Pancreas (tissue), 10 donors: ENCODE results near the gene TMEM107. TPM values are rescaled to one million over a fixed set of nuclear protein-coding genes. Genes with fewer than 3 reads are reported as not detected.

Experiments
- ATAC-seq, 4 donors: fragments of 200-7000 bp; cut with Tn5 transposase; one replicate each; pipeline versions ENCODE4 v1.8.0 to v1.9.1; 2020; ENCODE audit warnings: mild to moderate bottlenecking in 4 of 4, moderate library complexity in 4 of 4
- DNase-seq, 6 donors: peaks; one replicate each; pipeline ENCODE4 v3.0.0-alpha.2; 2020
- FAIRE-seq: peaks from 2 replicates; lab custom pipeline; 2012; peaks lifted over from hg19 to GRCh38; lab: Jason Lieb, UNC
- H3K27ac ChIP-seq, 4 donors: fragments of 200-600 bp; sonication (generic); 1 replicate in 3 of 4; 2 replicates in 1 of 4; pipeline versions ENCODE4 v1.5.0 to v1.8.0; 2020
- H3K27me3 ChIP-seq, 4 donors: fragments of 200-600 bp; one replicate each; pipeline ENCODE4 v1.8.0; 2021
- H3K36me3 ChIP-seq, 3 donors: fragments of 200-600 bp; sonication (generic) in 1 of 3; one replicate each; pipeline versions ENCODE4 v1.5.0 to v1.8.0; 2020 to 2021
- H3K4me1 ChIP-seq, 3 donors: fragments of 200-600 bp; one replicate each; pipeline ENCODE4 v1.8.0; 2021
- H3K4me3 ChIP-seq, 4 donors: fragments of 200-600 bp; sonication (generic) in 2 of 4; one replicate each; pipeline versions ENCODE4 v1.5.0 to v1.8.0; 2020 to 2021
- H3K9me3 ChIP-seq, 4 donors: fragments of 200-600 bp; one replicate each; pipeline ENCODE4 v1.8.0; 2021
- CTCF ChIP-seq, 4 donors: fragments of 200-600 bp; sonication (generic) in 3 of 4; IDR thresholded peaks; one replicate each; pipeline versions ENCODE4 v1.5.0 to v1.8.0; 2021; ENCODE audit warnings: antibody characterized with exemption in 4 of 4
- WGBS, 2 donors: extraction: QIAGEN DNeasy Blood & Tissue Kit; methylation state at CpG; one replicate each; pipeline ENCODE4 v1.1.7; 2013; 5-methylcytosine and 5-hydroxymethylcytosine counted together
- intact Hi-C, 3 donors: fragments of 100-400 bp; cut with DNase I; formaldehyde crosslinking; loops; one replicate each; pipeline versions ENCODE4 v1.11.1 to v1.14.2; 2022
- polyA plus RNA-seq, 2 donors: library from polyadenylated mRNA; stranded (reverse); fragments of 200-250 nt; gene quantifications; one replicate each; pipeline ENCODE4 v1.2.3, GENCODE V29; 2013
- total RNA-seq, 6 donors: library from RNA; stranded (reverse); fragmentation: NEBNext Ultra II Directional in 4 of 6; extraction: Animal tissue kit (Norgen Biotek cat#: 25700) in 4 of 6; gene quantifications; one replicate each; pipeline versions ENCODE4 v1.2.1 to v1.2.4, GENCODE V29; 2021 to 2023
- donor health status: healthy with polysubstance abuse.
- donor health status: DM: no; HTN: no; CAD: no; lungs with moderate emphysema.
- donor health status: DM: no; HTN: no; CAD: no.
- donor health status: control.
- donor health status: control.
- donor health status: Bipolar disorder and iron deficiency.
- donor health status: DM: yes; HTN: yes; CAD: no.
- donor health status: DM: no; HTN: no; CAD: no.
- donor health status: DM: no; HTN: no; CAD: no.
- donor health status: DM: yes; HTN: yes; CAD: no.

TMEM107 gene
- total and polyA plus RNA-seq, 8 donors = 5.2 to 11.1 (median 6.3) TPM

DNA sequence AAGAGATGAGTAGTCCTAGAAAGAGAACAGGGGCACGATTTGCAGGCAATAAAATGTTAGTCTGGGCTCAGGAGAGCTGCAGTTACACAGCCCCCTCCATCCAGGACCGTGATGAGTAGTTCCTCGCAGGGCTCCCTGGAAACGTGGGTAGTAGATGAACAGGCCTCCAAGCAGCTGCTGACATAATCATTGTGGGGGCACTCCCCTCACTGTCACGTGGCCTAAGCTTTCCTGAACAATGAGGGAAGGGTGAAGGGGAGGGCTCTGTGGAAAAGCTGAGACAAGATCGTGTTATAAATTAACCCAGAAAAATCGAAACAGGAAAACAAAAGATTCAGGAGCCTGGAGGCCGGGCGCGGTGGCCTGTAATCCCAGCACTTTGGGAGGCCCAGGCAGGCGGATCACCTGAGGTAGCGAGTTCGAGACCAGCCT, 22.6 kb downstream of the TMEM107 start:
- no peaks in the 10 kb centered on the region for H3K27me3 ChIP-seq
- H3K4me3 ChIP-seq = peak overlapping the region in 2 of 4 donors; percentile 62 to 65
- H3K36me3 ChIP-seq = peaks cover 0 to 27% (median 13%) of the 10 kb centered on the region in 3 donors
- H3K9me3 ChIP-seq = no peaks in the 10 kb centered on the region
- intact Hi-C loops = no loop called here
- FAIRE-seq (peak; percentile 34), DNase-seq (peak in 5 of 6 donors; percentile 82 to 93 (median 90)), ATAC-seq (peak; percentile 35 to 57 (median 49))
- WGBS, 2 donors = 2 to 4% methylated on average over 13 of the region's 13 CpGs
- peaks cover 11 to 34% (median 13%) of the 10 kb centered on the region in 3 donors for H3K4me1 ChIP-seq
- TF ChIP-seq CTCF (IDR thresholded peaks at IDR 0.05) = no peak
- peak overlapping the region; percentile 96 to 100 (median 99) for H3K27ac ChIP-seq

- WGBS, 2 donors = 48 to 58% methylated on average over 7 of the region's 7 CpGs
- Histone ChIP-seq H3K27ac (peak overlapping the region; percentile 96 to 100 (median 99)), H3K9me3 (no peaks in the 10 kb centered on the region), H3K4me1 (peaks cover 11 to 31% (median 13%) of the 10 kb centered on the region in 3 donors), H3K36me3 (peaks cover 2 to 32% (median 18%) of the 10 kb centered on the region in 3 donors), H3K4me3 (peak overlapping the region in 2 of 4 donors; percentile 56 to 65), H3K27me3 (no peaks in the 10 kb centered on the region)
- TF ChIP-seq CTCF (IDR thresholded peaks at IDR 0.05) = no peak
- ATAC-seq (no peak), DNase-seq (peak in 5 of 6 donors; percentile 45 to 61 (median 55)), FAIRE-seq (no peak)
- intact Hi-C loops = no loop called here
These were observed 23.1 kb downstream of the TMEM107 start for GRCh38 chr17:8153031-8153451.

DNA sequence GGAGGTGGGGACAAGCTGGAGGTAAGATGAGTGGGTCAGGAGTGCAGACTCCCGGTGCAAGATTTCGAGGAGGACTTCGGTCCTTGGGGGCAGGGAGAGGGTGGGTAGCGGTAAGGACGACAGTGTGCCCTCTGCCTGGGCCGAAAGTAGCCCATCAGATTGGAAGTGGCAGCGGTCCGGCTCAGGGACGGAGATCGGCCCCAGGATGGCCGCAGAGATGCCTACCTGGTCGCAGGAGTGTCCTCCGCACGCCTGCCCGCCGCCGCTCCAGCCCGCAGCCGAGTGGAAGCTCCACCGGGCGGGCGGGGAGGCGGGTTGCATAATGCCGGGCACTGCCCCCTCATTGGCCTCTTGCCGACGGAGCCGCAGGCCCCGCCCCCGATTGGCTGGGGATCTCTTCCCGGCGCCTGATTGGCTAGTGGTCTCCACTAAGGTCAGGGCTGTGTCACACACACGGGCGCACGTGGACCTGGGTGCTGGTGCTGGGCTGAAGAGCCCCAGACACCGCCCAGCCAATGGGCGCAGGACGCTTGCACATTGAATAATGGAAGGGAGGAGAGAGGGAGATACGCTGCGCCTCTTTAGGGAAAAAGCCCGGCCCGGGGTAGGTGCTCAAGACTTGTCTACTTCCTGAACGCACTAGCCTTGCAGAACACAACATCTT, 23.9 kb downstream of the TMEM107 start, which contains the start of gene PER1:
Gene PER1 (minus strand): TSS at position 293 of the 664 bp plus-strand sequence. CDS start 1,698 bp downstream, outside the sequence.
- no peaks in the 10 kb centered on the region for H3K9me3 ChIP-seq
- DNase-seq = peak; percentile 94 to 98 (median 96)
- peaks cover 11 to 31% (median 13%) of the 10 kb centered on the region in 3 donors for H3K4me1 ChIP-seq
- peaks cover 4 to 40% (median 26%) of the 10 kb centered on the region in 3 donors for H3K36me3 ChIP-seq
- FAIRE-seq = peak; percentile 26
- H3K4me3 ChIP-seq = peak within 1 kb of the TSS; percentile 53 to 65 (median 58)
- no peaks in the 10 kb centered on the region for H3K27me3 ChIP-seq
- H3K27ac ChIP-seq = peak within 1 kb of the TSS; percentile 96 to 100 (median 99)
- intact Hi-C loops = no loop called here
- ATAC-seq = peak; percentile 11 to 47 (median 38)
- 3 to 5% methylated on average over 39 to 42 of the region's 42 CpGs for WGBS, 2 donors
- no peak for TF ChIP-seq CTCF (IDR thresholded peaks at IDR 0.05)

GRCh38 chr17:8151641-8152111, 24.5 kb downstream of the TMEM107 start:
- TF ChIP-seq CTCF (IDR thresholded peaks at IDR 0.05) = no peak
- Histone ChIP-seq H3K9me3 (no peaks in the 10 kb centered on the region), H3K27me3 (no peaks in the 10 kb centered on the region), H3K36me3 (peaks cover 4 to 46% (median 32%) of the 10 kb centered on the region in 3 donors), H3K4me3 (peak overlapping the region; percentile 53 to 65 (median 58)), H3K27ac (peak overlapping the region; percentile 96 to 100 (median 99)), H3K4me1 (peaks cover 11 to 31% (median 13%) of the 10 kb centered on the region in 3 donors)
- peak; percentile 77 to 91 (median 85) for DNase-seq
- intact Hi-C loops = no loop called here
- 24 to 27% methylated on average over 22 of the region's 22 CpGs for WGBS, 2 donors
- ATAC-seq = peak in 1 of 4 donors; percentile 0
- FAIRE-seq = no peak
